Kidney epithelial cell (primary cell): Measurements from ENCODE around the gene TMEM86B. TPM values are rescaled to one million over a fixed set of nuclear protein-coding genes. Genes with fewer than 3 reads are reported as not detected.

ENCODE experiments used
- DNase-seq: peaks from one replicate; pipeline ENCODE4 v3.0.0-alpha.2; 2010; ENCODE audit warnings: low read depth
- H3K27me3 ChIP-seq: 2 replicates; pipeline ENCODE4 v1.6.0; 2011; ENCODE audit warnings: low read length; ENCODE audit not compliant: control insufficient read depth, insufficient read depth
- H3K36me3 ChIP-seq: 2 replicates; pipeline ENCODE4 v1.5.1; 2011; ENCODE audit warnings: low read length; ENCODE audit not compliant: control insufficient read depth, insufficient read depth
- H3K4me3 ChIP-seq: 2 replicates; pipeline ENCODE4 v1.5.1; 2011; ENCODE audit warnings: low read depth, mild to moderate bottlenecking, control low read depth, low read length
- total RNA-seq: library from RNA; depleted of rRNA; stranded (reverse); fragments of >200 nt; gene quantifications from 2 replicates; pipeline ENCODE4 v1.2.3, GENCODE V29; 2015
- TF ChIP-seq, protein P1 (sequence below): IDR thresholded peaks from 2 replicates; pipeline ENCODE4 v1.5.1; 2011; ENCODE audit warnings: mild to moderate bottlenecking, moderate library complexity, low read length, control low read depth, inconsistent platforms; ENCODE audit not compliant: insufficient read depth, poor library complexity, severe bottlenecking

TMEM86B gene
- total RNA-seq, 1 donor from 2014 or later, result 2.3 TPM

DNA sequence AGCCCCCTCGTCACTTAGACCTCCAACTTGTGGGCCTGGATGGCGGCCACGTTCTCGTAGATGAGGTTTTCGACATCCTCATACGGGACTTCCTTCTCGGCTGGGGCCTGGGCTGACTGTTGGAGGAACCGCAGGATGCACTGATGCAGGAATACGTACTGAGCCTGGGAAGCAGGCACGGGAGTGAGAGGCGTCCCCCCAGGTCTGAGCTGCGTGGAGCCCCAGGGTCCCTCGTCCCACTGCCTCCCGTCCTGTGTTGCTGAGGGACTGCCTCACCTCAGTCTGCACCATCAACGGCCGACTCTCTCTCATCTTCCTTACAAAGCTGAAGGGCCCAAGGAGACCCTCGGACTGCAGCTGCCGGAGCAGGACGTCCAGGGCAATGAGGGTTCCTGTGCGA, 46.8 kb downstream of the TMEM86B start:
- Histone ChIP-seq H3K36me3 (no peaks in the 10 kb centered on the region), H3K27me3 (peaks cover 39% of the 10 kb centered on the region), H3K4me3 (no peak overlapping the region)
- TF ChIP-seq, protein P1, sequence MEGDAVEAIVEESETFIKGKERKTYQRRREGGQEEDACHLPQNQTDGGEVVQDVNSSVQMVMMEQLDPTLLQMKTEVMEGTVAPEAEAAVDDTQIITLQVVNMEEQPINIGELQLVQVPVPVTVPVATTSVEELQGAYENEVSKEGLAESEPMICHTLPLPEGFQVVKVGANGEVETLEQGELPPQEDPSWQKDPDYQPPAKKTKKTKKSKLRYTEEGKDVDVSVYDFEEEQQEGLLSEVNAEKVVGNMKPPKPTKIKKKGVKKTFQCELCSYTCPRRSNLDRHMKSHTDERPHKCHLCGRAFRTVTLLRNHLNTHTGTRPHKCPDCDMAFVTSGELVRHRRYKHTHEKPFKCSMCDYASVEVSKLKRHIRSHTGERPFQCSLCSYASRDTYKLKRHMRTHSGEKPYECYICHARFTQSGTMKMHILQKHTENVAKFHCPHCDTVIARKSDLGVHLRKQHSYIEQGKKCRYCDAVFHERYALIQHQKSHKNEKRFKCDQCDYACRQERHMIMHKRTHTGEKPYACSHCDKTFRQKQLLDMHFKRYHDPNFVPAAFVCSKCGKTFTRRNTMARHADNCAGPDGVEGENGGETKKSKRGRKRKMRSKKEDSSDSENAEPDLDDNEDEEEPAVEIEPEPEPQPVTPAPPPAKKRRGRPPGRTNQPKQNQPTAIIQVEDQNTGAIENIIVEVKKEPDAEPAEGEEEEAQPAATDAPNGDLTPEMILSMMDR, result no peak
- DNase-seq, result no peak

DNA sequence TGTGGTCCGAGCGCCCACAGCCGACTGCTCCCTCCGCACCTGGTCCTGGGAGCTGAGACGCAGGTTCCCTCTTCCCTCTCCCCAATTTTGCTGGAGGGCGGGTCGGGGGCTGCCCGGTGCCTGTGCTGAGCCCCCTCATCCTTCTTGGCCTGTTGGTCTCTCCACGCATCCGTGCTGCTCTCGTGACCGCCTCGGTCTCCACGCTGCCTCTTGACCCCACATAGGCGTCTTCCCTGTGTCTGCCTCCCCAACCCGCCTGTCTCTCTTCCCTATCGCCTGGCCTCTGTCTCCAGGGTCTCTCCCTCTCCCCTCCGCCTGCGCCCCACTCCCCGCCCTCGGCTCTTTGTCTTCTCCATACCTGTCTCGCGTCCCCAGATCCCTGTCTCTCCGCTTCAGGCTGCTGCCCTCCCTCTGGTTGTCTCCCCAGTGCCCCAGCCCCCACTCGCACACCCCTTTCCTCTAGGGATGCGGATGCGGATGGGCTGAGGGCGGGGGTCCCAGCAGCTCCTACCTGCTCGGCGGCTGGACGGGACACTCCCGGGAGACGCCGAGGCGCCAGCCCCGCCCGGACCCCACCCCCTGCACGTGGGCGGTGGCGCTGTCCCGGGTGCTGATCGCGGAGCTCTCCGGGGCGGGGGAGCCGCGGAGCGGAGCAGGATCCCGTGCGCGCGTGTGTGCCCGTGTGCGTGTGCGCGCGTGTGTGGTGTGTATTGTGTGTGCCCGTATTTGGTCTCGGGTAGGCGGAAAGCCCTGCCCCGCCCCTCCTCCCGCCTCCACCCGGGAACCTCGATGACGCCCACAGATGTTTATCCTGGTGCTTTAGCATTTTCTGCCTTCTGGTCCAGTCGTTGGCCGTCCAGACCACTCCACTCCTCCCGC, 48.7 kb downstream of the TMEM86B start, which contains the start of gene SYT5:
SYT5 (minus strand) TSS at position 684 of the 879 bp plus-strand sequence. CDS start 1,248 bp downstream, outside the sequence.
- TF ChIP-seq, protein P1, result no peak
- Histone ChIP-seq H3K36me3 (no peaks in the 10 kb centered on the region), H3K27me3 (peaks cover 50% of the 10 kb centered on the region), H3K4me3 (peak within 1 kb of the TSS; percentile 13)
- DNase-seq, result no peak

DNA sequence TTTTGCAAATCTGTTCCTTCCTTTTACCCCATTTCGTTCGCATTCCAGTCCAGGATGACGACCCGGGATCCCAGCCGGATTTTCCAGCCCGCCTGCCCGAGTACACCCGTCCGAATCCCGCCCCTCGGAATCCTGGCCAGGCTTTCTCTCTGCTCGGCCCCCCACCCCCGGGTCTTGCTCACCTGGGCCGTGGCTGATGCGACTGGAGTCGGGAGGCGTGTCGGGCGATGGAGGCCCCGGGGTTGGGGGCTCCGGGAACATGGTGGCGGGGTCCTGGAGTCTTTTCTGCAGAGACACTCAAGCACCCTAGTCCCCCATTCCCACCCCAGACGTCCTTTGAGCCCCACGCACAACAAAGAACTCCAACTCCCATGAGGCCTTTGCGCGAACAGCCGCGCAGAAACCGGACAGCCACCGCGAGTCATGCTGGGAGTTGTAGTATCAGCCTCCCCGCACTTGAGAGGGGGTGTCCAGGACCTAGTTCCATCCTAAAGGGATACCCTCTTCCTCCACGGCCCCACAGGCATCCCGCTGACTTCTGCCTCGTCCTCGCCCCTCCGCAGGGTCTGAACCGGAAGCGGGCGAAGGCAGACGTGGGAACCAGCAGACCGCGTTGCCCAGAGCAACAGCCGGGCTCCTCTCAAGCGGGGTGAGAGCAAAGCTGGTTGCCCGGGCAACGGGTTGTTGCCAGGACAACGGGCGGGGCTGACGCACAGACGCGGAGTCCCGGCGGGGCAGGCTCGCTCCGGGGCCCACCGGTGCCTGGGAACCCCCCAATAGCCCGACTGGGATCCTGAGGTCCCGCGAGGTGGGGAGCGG, 49.6 kb downstream of the TMEM86B start:
- peak overlapping the region; percentile 13 for H3K4me3 ChIP-seq
- peaks cover 50% of the 10 kb centered on the region for H3K27me3 ChIP-seq
- no peaks in the 10 kb centered on the region for H3K36me3 ChIP-seq
- TF ChIP-seq, protein P1, result no peak
- no peak for DNase-seq

Other genes with a start within 250 kb of the TMEM86B start
- 0.33 TPM in 1 of 2 replicates, not detected in the other for gene GP6, start 190.5 kb downstream of the TMEM86B start, total RNA-seq
- gene RDH13, start 165.6 kb downstream of the TMEM86B start, total RNA-seq, result 16.6 and 23.4 TPM in 2 replicates
- 30.5 and 33.8 TPM in 2 replicates for gene EPS8L1, start 152.9 kb downstream of the TMEM86B start, total RNA-seq
- 62.9 and 94.8 TPM in 2 replicates for gene PPP1R12C, start 111.1 kb downstream of the TMEM86B start, total RNA-seq
- 5.8 and 7.1 TPM in 2 replicates for gene TNNT1, start 79.6 kb downstream of the TMEM86B start, total RNA-seq
- gene TNNI3, start 71.0 kb downstream of the TMEM86B start, total RNA-seq, result 2.7 and 4.7 TPM in 2 replicates
- gene DNAAF3, start 62.1 kb downstream of the TMEM86B start, total RNA-seq, result 0.21 and 1.3 TPM in 2 replicates
- 0.17 TPM in 1 of 2 replicates, not detected in the other for gene SYT5, start 48.5 kb downstream of the TMEM86B start, total RNA-seq
- 0.55 and 2.1 TPM in 2 replicates for gene PTPRH, start 19.3 kb downstream of the TMEM86B start, total RNA-seq
- gene PPP6R1, start 30.3 kb upstream of the TMEM86B start, total RNA-seq, result 41.5 and 51.3 TPM in 2 replicates
- gene HSPBP1, start 51.3 kb upstream of the TMEM86B start, total RNA-seq, result 64.3 and 77.8 TPM in 2 replicates
- 4.7 and 6.0 TPM in 2 replicates for gene BRSK1, start 55.2 kb upstream of the TMEM86B start, total RNA-seq
- not detected in 2 replicates for gene TMEM150B, start 96.6 kb upstream of the TMEM86B start, total RNA-seq
- gene KMT5C, start 111.1 kb upstream of the TMEM86B start, total RNA-seq, result 9.6 and 11.9 TPM in 2 replicates
- gene COX6B2, start 126.0 kb upstream of the TMEM86B start, total RNA-seq, result 0.14 and 0.29 TPM in 2 replicates
- 0.07 TPM in 1 of 2 replicates, not detected in the other for gene GARIN5B, start 134.5 kb upstream of the TMEM86B start, total RNA-seq
- gene IL11, start 141.7 kb upstream of the TMEM86B start, total RNA-seq, result 32.1 and 38.7 TPM in 2 replicates
- not detected in 2 replicates for gene TMEM190, start 148.1 kb upstream of the TMEM86B start, total RNA-seq
- gene TMEM238, start 155.5 kb upstream of the TMEM86B start, total RNA-seq, result 1.4 and 4.1 TPM in 2 replicates
- gene RPL28, start 157.2 kb upstream of the TMEM86B start, total RNA-seq, result 630 and 742 TPM in 2 replicates
- 53.4 and 53.6 TPM in 2 replicates for gene UBE2S, start 179.0 kb upstream of the TMEM86B start, total RNA-seq
- not detected in 2 replicates for gene SHISA7, start 214.5 kb upstream of the TMEM86B start, total RNA-seq
- gene ISOC2, start 232.9 kb upstream of the TMEM86B start, total RNA-seq, result 49.8 and 60.5 TPM in 2 replicates
- not detected in 2 replicates for gene C19orf85, start 236.0 kb upstream of the TMEM86B start, total RNA-seq
- 7.3 and 15.8 TPM in 2 replicates for gene ZNF628, start 247.9 kb upstream of the TMEM86B start, total RNA-seq